Muscle of arm (tissue), 12 donors: ENCODE data around the gene LPAR3. TPM values are rescaled to one million over a fixed set of nuclear protein-coding genes. Genes with fewer than 3 reads are reported as not detected.

Source experiments
- DNase-seq: peaks from one replicate; pipeline ENCODE4 v3.0.0-alpha.2; 2013
- polyA plus RNA-seq, 12 donors: library from polyadenylated mRNA; unstranded; fragments of 120-200 nt; gene quantifications; one replicate each; pipeline ENCODE4 v1.2.1, GENCODE V29; 2013; ENCODE audit not compliant: insufficient read length in 12 of 12

Gene LPAR3
- polyA plus RNA-seq, 12 donors, result 0.07 to 1.7 (median 0.18) TPM; not detected in 3

GRCh38 chr1:84827976-84828375, 65.0 kb downstream of the LPAR3 start:
- DNase-seq, result no peak

- no peak for DNase-seq
These were observed 65.5 kb downstream of the LPAR3 start for GRCh38 chr1:84827555-84827954.

GRCh38 chr1:84825161-84825560, 67.8 kb downstream of the LPAR3 start:
- no peak for DNase-seq

GRCh38 chr1:84823991-84824390, 69.0 kb downstream of the LPAR3 start:
- no peak for DNase-seq

GRCh38 chr1:84823511-84823910, 69.5 kb downstream of the LPAR3 start:
- no peak for DNase-seq

GRCh38 chr1:84810343-84810742, 82.7 kb downstream of the LPAR3 start:
- no peak for DNase-seq

GRCh38 chr1:84809023-84809422, 84.0 kb downstream of the LPAR3 start:
- DNase-seq, result no peak

GRCh38 chr1:84803604-84804003, 89.4 kb downstream of the LPAR3 start:
- DNase-seq, result no peak

GRCh38 chr1:84802567-84803232, 90.3 kb downstream of the LPAR3 start:
- no peak for DNase-seq

- DNase-seq, result no peak
These were observed 92.6 kb downstream of the LPAR3 start for GRCh38 chr1:84800090-84801073.

GRCh38 chr1:84797603-84798002, 95.4 kb downstream of the LPAR3 start:
- DNase-seq, result no peak

GRCh38 chr1:84795966-84796600, 96.9 kb downstream of the LPAR3 start:
- DNase-seq, result no peak

- no peak for DNase-seq
These were observed 97.8 kb downstream of the LPAR3 start for GRCh38 chr1:84795213-84795612.

GRCh38 chr1:84792421-84792820, 100.6 kb downstream of the LPAR3 start:
- no peak for DNase-seq

GRCh38 chr1:84789014-84789413, 104.0 kb downstream of the LPAR3 start:
- DNase-seq, result no peak

- no peak for DNase-seq
These were observed 107.6 kb downstream of the LPAR3 start for GRCh38 chr1:84785271-84786036.

- no peak for DNase-seq
These were observed 110.1 kb downstream of the LPAR3 start for GRCh38 chr1:84782881-84783280.

- DNase-seq, result no peak
These were observed 110.8 kb downstream of the LPAR3 start for GRCh38 chr1:84781946-84782771.

GRCh38 chr1:84780000-84780716, 112.8 kb downstream of the LPAR3 start:
- DNase-seq, result no peak

- no peak for DNase-seq
These were observed 116.4 kb downstream of the LPAR3 start for GRCh38 chr1:84776639-84777038.
